ENCODE results near the gene NINJ2. TPM values are rescaled to one million over a fixed set of nuclear protein-coding genes. Genes with fewer than 3 reads are reported as not detected.

Gene NINJ2
- total RNA-seq, 1 donor from 2014 or later = not detected

DNA sequence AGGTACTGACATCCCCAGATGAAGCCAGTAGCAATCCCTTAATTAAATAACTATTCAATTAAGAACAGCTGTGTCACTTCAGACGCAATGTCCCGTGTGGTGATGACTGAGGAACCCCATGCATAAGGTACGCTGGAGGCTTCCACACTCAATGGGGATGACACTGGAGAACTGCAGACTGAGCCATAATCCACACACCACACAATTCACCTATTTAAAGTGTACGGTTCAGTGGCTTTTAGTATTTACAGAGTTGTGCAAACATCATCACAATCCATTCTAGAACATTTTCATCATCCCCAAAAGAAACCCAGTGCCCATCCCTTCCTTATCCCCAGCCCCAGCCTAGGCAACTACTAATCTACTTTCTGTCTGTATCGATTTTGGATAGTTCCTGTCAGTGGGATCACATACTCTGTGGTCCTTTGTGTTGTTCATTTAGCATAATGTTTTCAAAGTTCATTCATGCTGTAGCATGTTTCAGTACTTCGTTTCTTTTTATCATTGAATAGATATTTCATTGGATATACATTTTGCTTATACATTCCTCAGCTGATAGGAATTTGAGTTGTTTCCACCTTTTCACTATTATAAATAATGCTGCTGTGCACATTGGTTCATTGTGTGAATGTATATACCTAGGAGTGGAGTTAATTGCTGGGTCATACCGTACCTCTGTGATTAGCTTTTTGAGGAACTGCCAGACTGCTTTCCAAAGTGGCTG, 61.1 kb downstream of the NINJ2 start:
- no peak for DNase-seq (ENCODE audit: low read depth)
- no peaks in the 10 kb centered on the region for H3K36me3 ChIP-seq (ENCODE audit: control insufficient read depth, insufficient read depth, low read length)
- no peaks in the 10 kb centered on the region for H3K27me3 ChIP-seq (ENCODE audit: control insufficient read depth, insufficient read depth, low read length)
- H3K4me3 ChIP-seq (ENCODE audit: low read depth, low read length) = no peak overlapping the region
- TF ChIP-seq CTCF (IDR thresholded peaks at IDR 0.05; ENCODE audit: insufficient read depth, low read length, poor library complexity, severe bottlenecking) = no peak

DNA sequence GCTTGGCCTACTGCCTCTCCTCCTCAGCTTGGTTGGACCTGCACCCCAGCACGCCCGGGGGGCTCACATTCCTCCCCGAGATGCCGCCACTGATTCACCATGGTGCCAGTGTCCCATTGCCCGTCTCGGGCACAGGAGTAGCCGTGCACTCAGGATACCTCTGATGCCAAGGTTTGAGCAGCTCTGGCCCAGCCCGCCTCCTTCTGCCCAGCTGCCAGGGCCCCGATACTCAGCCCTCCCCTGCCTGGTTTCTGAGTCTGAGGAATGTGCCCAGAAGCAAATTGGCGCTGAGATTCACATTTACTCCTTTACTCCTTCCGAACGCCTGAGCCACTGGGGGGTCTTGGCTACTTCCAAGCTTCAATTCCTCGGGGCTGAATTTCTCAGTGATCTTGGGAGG, 63.5 kb downstream of the NINJ2 start:
- DNase-seq (ENCODE audit: low read depth) = no peak
- Histone ChIP-seq H3K27me3 (ENCODE audit: control insufficient read depth, insufficient read depth, low read length) (no peaks in the 10 kb centered on the region), H3K36me3 (ENCODE audit: control insufficient read depth, insufficient read depth, low read length) (no peaks in the 10 kb centered on the region), H3K4me3 (ENCODE audit: low read depth, low read length) (no peak overlapping the region)
- TF ChIP-seq CTCF (IDR thresholded peaks at IDR 0.05; ENCODE audit: insufficient read depth, low read length, poor library complexity, severe bottlenecking) = no peak

- H3K27me3 ChIP-seq (ENCODE audit: control insufficient read depth, insufficient read depth, low read length) = no peaks in the 10 kb centered on the region
- no peaks in the 10 kb centered on the region for H3K36me3 ChIP-seq (ENCODE audit: control insufficient read depth, insufficient read depth, low read length)
- no peak for DNase-seq (ENCODE audit: low read depth)
- peak; percentile 8 for TF ChIP-seq CTCF (IDR thresholded peaks at IDR 0.05; ENCODE audit: insufficient read depth, low read length, poor library complexity, severe bottlenecking)
- no peak overlapping the region for H3K4me3 ChIP-seq (ENCODE audit: low read depth, low read length)
These were observed 65.2 kb downstream of the NINJ2 start for GRCh38 chr12:597926-598568.

GRCh38 chr12:593396-594270, 69.6 kb downstream of the NINJ2 start:
- H3K4me3 ChIP-seq (ENCODE audit: low read depth, low read length) = no peak overlapping the region
- H3K27me3 ChIP-seq (ENCODE audit: control insufficient read depth, insufficient read depth, low read length) = no peaks in the 10 kb centered on the region
- no peaks in the 10 kb centered on the region for H3K36me3 ChIP-seq (ENCODE audit: control insufficient read depth, insufficient read depth, low read length)
- TF ChIP-seq CTCF (IDR thresholded peaks at IDR 0.05; ENCODE audit: insufficient read depth, low read length, poor library complexity, severe bottlenecking) = no peak
- DNase-seq (ENCODE audit: low read depth) = no peak

GRCh38 chr12:592024-592505, 71.2 kb downstream of the NINJ2 start:
- Histone ChIP-seq H3K4me3 (ENCODE audit: low read depth, low read length) (no peak overlapping the region), H3K36me3 (ENCODE audit: control insufficient read depth, insufficient read depth, low read length) (no peaks in the 10 kb centered on the region), H3K27me3 (ENCODE audit: control insufficient read depth, insufficient read depth, low read length) (no peaks in the 10 kb centered on the region)
- TF ChIP-seq CTCF (IDR thresholded peaks at IDR 0.05; ENCODE audit: insufficient read depth, low read length, poor library complexity, severe bottlenecking) = no peak
- no peak for DNase-seq (ENCODE audit: low read depth)

Measured in kidney epithelial cell (primary cell).